Activated T-cell treated with anti-CD3 and anti-CD28 coated beads, Interleukin-2, amount 50 U/mL, for 1 hour (primary cell): ENCODE measurements around the gene NPHP4.

Experiments used
- DNase-seq: peaks from one replicate; pipeline ENCODE4 v3.0.0-alpha.2; 2020

Gene NPHP4

DNA sequence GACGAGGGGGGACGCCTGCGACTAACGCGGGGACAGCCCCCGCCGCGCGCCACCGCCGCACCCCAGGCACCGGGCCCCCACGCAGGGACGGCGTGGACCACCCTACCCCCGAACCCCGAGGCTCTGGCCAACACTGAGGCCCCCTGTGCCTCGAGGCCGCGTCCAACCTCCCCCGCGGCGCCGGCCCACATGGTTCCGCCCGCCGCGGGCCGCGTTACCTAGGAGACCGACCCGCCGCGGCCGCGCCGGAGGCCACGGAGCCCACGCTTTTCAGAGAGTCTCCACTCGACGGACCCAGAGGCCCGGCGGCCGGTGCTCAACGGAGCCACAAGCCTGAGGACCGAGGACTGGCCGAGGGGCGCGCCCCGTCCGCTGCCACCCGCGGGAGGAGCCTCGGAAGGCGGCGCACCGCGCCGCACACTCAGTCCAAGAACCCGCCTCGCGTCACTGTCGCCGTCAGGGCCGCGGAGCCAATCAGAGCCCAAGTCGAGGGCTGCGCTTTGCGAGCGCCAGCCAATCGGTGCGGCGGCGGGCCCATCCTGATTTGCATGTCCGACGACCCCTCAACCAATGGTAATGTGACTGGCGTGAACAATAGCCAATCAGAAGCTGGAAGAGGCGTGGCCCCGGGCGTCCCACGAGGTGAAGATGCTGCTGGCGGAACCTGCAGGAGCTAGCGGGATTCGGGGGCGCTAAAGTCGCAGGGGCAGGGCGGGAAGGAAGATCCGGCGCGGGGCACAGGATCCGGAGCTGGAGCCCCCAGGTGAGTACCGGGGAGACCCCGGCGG lies at the start of gene NPHP4:
TSS of gene NPHP4 (minus strand) at position 400 of the 788 bp plus-strand sequence. CDS start 6,136 bp downstream, outside the sequence.
- peak; percentile 97 for DNase-seq

- DNase-seq = peak; percentile 36
Observed at GRCh38 chr1:6041432-6042062, 49.3 kb upstream of the NPHP4 start.

- DNase-seq = no peak
Observed at GRCh38 chr1:6040861-6041415, 48.7 kb upstream of the NPHP4 start.

DNA sequence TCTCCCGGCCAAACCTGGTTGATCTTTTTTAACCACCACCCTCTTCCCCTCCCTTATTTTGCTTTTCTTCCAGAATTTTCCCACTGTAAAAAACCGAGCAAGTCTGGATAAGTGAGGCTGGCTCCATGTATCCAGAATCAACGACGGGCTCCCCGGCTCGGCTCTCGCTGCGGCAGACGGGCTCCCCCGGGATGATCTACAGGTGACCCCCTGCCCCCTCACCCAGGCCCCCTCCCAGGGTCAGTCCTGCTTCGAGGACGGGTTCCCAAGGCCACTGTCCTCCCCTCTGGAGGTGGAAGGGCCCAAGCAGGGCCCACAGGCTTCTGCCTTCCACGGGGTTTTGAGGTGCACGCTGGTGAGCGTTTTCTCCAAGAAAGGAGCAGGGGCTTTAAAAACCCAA lies 48.2 kb upstream of the NPHP4 start:
- no peak for DNase-seq

GRCh38 chr1:6039031-6039430 lies 46.8 kb upstream of the NPHP4 start:
- DNase-seq = no peak

GRCh38 chr1:6038603-6039002 lies 46.4 kb upstream of the NPHP4 start:
- no peak for DNase-seq

DNA sequence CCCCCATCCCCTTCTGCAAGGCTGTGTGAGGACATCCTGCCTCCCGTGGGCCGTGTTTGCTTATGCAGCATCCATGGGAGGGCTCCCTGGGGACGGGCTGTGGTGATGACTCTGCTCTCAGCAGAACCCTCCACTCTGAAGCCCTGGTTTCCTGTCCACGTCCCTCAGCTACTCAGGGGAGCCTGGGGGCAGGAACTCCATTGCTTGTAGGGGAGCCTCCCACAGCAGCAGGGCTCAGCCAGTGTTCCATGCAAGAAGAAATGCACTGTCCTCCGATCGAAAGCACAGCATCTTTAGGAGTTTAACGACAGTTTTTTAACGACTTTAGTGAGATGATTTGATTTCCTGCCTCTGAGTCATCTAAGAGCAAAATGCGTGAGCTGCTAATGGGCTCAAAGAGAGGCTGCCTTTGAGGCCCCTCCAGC lies 45.1 kb upstream of the NPHP4 start:
- DNase-seq = no peak

GRCh38 chr1:6035719-6036118 lies 43.5 kb upstream of the NPHP4 start:
- no peak for DNase-seq

- no peak for DNase-seq
Observed at GRCh38 chr1:6035303-6035702, 43.1 kb upstream of the NPHP4 start.

GRCh38 chr1:6034750-6035096 lies 42.5 kb upstream of the NPHP4 start:
- no peak for DNase-seq

GRCh38 chr1:6033986-6034749 lies 41.9 kb upstream of the NPHP4 start:
- DNase-seq = peak; percentile 54

DNA sequence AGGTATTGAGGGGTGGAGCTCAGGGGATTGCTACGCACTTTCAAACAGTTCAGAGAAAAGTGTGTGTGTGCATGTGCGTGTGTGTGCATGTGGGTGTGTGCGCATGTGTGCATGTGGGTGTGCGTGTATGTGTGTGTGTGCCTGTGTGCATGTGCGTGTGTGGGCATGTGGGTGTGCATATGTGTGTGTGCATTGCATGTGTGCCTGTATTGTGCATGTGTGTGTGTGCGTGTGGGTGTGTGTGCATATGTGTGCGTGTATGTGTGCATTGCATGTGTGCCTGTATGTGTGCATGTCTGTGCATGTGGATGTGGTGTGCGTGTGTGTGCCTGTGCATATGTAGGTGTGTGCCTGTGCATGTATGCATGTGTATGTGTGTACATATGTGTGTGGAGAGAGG lies 40.9 kb upstream of the NPHP4 start:
- DNase-seq = no peak

DNA sequence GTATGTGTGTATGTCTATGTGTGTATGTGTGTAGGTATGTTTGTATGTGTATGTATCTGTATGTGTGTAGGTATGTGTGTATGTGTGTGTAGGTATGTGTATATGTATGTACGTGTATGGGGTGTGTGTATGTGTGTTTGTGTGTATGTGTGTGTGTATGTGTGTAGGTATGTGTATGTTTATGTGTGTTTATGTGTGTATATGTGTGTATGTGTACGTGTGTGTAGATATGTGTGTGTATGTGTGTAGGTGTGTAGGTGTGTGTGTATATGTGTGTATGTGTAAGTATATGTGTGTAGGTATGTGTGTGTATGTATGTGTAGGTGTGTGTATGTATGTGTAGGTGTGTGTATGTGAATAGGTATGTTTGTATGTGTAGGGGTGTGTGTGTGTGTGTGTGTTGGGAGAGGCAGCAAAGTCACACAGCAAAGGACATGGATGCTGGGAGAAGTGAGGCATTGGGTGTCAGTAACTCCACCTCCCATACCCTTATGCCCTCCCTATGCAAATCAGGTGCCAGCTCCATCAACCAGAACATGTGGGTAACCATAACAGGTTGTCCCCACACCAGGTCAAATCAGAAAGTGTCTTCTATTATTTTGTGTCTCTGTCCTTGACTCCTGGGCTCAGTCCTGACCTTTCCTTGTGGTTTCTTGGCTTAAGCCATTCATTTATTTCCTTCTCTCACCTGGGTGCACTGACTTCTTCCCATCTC lies 38.5 kb upstream of the NPHP4 start:
- DNase-seq = no peak

GRCh38 chr1:6030132-6030531 lies 37.9 kb upstream of the NPHP4 start:
- DNase-seq = no peak

DNA sequence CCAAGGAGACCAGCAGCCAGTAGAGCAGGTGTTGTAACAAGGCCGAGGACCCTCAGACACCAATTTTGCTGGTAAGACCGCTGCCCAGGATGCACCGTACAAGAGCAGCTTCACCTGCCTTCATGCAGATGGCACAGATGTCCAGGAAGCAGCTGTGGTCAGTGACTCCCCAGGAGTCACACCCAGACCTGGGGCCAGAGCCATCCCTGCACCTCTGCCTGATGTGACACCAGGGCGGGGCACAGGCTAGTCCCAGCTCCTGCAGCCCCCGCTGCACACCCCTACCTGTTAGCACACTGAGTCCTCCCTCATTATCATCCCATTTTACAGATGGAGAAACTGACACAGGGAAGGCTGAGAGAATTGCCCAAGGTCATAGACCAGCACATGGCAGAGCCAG lies 37.1 kb upstream of the NPHP4 start:
- DNase-seq = no peak

- DNase-seq = peak; percentile 57
Observed at GRCh38 chr1:6028042-6028850, 36.0 kb upstream of the NPHP4 start.

DNA sequence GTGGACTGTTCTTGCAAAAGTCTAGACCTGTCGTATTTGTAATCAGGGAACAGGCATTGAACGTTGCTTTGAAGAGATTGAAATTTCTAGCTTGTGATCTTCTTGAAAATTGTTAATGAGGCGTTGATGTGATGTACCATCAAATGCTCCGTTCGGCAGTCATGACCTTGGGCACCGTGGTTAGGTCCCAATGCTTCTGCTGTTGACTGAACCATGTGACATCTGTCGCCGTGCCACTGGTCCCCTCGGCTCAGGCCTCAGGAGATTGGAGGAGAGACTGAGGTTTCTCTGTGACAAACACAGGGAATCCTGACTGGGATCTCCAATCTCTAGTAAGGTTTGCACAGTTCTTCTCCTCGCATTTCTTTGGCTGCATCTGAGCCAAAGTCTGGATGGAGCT lies 35.4 kb upstream of the NPHP4 start:
- no peak for DNase-seq

- DNase-seq = peak; percentile 92
Observed at GRCh38 chr1:6026095-6026809, 34.0 kb upstream of the NPHP4 start.

DNA sequence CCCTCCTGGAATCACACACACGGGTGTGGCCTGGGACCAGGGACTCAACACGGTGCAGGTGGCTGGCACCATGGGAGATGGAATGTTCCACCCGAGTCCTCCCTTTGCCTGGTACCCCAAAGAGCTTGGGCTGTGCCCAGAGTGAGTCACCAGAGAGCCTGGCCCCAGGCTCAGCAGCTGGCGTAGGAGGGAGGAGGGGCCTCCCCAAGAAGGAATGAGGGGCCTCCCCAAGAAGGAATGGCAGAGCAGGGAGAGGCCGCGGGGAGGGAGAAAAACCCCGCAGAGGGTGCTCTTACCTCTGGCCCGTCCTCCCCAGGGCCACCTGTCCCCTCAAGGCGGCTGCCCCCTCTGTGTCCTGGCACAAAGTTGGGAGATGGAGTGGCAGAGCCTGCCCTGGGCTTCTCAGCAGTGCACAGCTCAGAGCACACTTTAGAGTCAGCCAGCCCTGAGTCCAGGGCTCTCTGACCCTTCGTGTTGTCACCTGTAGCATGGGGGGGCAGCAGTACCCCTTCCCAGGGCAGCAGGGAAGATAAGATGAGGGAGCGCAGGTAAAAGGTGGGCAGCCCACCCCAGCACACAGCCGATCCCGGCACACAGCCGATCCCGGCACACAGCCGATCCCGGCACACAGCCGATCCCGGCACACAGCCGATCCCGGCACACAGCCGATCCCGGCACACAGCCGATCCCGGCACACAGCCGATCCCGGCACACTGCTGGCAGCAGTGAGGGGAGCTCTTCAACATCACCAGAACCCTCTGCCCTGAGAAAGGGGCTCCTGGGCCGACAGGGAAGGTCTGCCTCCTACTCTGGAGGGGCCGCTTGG lies 33.3 kb upstream of the NPHP4 start:
- no peak for DNase-seq

DNA sequence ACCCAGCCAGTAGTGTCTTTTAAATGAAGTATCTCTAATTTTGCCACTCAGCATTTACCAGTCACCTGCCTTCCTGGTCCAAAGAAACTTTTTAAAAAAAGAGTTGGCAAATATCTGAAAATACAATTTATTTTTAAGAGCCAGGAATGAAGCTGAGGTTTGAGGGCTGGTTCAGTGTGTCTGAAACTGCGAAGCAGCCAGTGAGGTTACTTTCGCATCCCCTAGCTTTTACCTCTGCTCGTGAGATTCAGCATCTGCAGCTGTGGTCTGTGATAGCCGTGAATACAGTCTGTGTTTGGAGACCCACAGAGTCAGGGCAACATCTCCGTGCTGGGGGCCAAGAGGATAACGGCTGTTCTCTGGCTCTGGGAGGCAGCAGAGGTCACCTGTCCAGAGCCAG lies 32.2 kb upstream of the NPHP4 start:
- DNase-seq = no peak
